ENCODE data around the gene SUSD1.
"Not testable (repeated sequence)": the region's sequence is repeated elsewhere in the genome, so short reads cannot be mapped to it uniquely, and the experiment has no call there.

The SUSD1 gene

GRCh38 chr9:112076814-112077213 is 98.3 kb downstream of the SUSD1 start:
- DNase-seq (ENCODE audit: low read depth, low spot score): no peak
- H3K4me3 ChIP-seq (ENCODE audit: low read depth, low read length): no peak overlapping the region
- in situ Hi-C loops (cut with HindIII; ENCODE audit: low sequenced_read_pairs): no loop called here
- TF ChIP-seq CTCF (IDR thresholded peaks at IDR 0.05; ENCODE audit: low read depth, low read length): no peak

DNA sequence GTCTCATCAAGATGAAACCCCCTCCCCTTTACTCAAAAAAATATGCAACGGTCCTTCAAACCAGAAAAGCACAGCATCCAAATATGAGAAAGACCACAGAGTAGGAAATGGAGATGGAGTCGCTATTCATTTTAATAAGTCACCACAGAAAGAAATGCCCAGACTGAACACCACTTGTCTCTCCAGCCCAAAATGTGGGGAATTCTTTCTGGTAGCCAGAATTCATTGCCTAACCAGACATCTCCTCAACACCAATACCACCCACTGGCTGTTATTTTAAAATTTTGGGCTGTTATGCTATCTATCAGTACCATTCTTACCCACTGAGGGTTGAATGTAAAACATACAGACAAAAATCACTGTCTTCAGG is 100.1 kb downstream of the SUSD1 start:
- H3K4me3 ChIP-seq (ENCODE audit: low read depth, low read length): no peak overlapping the region
- in situ Hi-C loops (cut with HindIII; ENCODE audit: low sequenced_read_pairs): no loop called here
- TF ChIP-seq CTCF (IDR thresholded peaks at IDR 0.05; ENCODE audit: low read depth, low read length): no peak
- no peak for DNase-seq (ENCODE audit: low read depth, low spot score)

DNA sequence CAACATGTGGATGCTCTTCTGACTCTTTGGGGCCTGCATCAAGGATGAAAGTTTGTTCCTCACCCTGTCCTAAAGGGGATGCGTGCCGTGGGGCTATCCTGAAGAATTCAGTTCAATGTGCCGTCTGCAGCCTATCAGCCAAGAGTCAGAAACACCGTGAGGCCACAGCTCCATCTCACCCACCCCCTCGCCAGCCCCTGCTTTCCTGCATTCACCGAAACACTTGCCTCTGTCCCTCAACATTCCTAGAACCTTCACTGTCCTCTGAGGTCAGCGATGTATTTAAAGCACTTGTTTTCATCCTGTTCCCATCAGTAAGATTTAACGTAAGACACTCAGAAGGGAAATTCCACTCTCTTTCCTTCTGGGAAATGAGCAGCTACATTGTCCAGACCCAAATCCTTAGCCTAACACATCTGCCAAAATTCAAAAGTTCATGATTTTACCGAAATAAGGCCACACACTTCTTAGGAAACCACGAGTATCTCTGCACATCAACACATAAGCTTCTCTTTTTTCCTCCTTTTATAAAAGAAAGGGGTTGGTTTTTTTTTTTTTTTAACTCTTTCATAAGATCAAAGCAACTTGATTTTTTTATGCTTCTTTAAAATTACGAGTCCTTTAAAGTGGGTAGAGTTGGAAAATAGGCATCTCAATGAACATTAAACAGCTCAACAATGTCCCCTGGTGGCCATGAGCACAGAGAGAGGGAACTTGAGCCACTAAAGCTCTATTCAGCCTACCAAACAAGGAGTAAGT is 100.7 kb downstream of the SUSD1 start:
- DNase-seq (ENCODE audit: low read depth, low spot score): peak; percentile 90
- no peak overlapping the region for H3K4me3 ChIP-seq (ENCODE audit: low read depth, low read length)
- in situ Hi-C loops (cut with HindIII; ENCODE audit: low sequenced_read_pairs): no loop called here
- peak; percentile 93 for TF ChIP-seq CTCF (IDR thresholded peaks at IDR 0.05; ENCODE audit: low read depth, low read length)

GRCh38 chr9:112073639-112074173 is 101.4 kb downstream of the SUSD1 start:
- H3K4me3 ChIP-seq (ENCODE audit: low read depth, low read length); in situ Hi-C loops (cut with HindIII; ENCODE audit: low sequenced_read_pairs); DNase-seq (ENCODE audit: low read depth, low spot score): not testable (repeated sequence)

- peak; percentile 86 for DNase-seq (ENCODE audit: low read depth, low spot score)
- in situ Hi-C loops (cut with HindIII; ENCODE audit: low sequenced_read_pairs): no loop called here
- H3K4me3 ChIP-seq (ENCODE audit: low read depth, low read length): no peak overlapping the region
- no peak for TF ChIP-seq CTCF (IDR thresholded peaks at IDR 0.05; ENCODE audit: low read depth, low read length)
These were observed 102.1 kb downstream of the SUSD1 start for GRCh38 chr9:112072721-112073638.

- TF ChIP-seq CTCF (IDR thresholded peaks at IDR 0.05; ENCODE audit: low read depth, low read length): no peak
- in situ Hi-C loops (cut with HindIII; ENCODE audit: low sequenced_read_pairs): no loop called here
- no peak for DNase-seq (ENCODE audit: low read depth, low spot score)
These were observed 105.6 kb downstream of the SUSD1 start for GRCh38 chr9:112069318-112070169.

More at GRCh38 chr9:112069318-112070169, 105.6 kb downstream of the SUSD1 start:
- H3K4me3 ChIP-seq (ENCODE audit: low read depth, low read length): no peak overlapping the region
